ENCODE results near the gene PXN.

Gene PXN

GRCh38 chr12:120169946-120170345, 95.6 kb downstream of the PXN start:
- DNase-seq (ENCODE audit: extremely low read depth, low read depth): no peak
- no peak for TF ChIP-seq CTCF (IDR thresholded peaks at IDR 0.05; ENCODE audit: low read depth, low read length)

DNA sequence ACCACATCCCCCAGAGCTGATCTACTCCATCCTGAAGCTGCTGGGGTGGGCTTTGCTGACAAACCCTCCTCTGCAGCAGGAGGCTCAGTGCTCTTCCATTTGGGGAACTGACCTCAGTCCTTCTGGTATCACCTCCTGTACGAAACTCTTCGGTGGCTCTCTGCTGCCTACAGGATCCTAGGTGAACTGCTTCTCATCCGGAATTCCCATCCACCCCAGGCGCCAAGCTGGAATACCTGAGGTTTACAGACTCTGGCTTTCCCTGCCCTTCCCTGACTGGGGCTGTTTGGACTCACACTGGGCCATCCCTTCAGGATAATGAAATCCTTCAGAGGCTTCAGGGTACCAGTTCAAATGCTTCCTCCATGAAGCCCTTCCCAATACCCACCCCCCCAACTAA, 97.2 kb downstream of the PXN start:
- DNase-seq (ENCODE audit: extremely low read depth, low read depth): no peak
- TF ChIP-seq CTCF (IDR thresholded peaks at IDR 0.05; ENCODE audit: low read depth, low read length): no peak

- no peak for TF ChIP-seq CTCF (IDR thresholded peaks at IDR 0.05; ENCODE audit: low read depth, low read length)
- DNase-seq (ENCODE audit: extremely low read depth, low read depth): no peak
These were observed 97.9 kb downstream of the PXN start for GRCh38 chr12:120167529-120168095.

GRCh38 chr12:120164293-120164692, 101.2 kb downstream of the PXN start:
- DNase-seq (ENCODE audit: extremely low read depth, low read depth): no peak
- TF ChIP-seq CTCF (IDR thresholded peaks at IDR 0.05; ENCODE audit: low read depth, low read length): no peak

DNA sequence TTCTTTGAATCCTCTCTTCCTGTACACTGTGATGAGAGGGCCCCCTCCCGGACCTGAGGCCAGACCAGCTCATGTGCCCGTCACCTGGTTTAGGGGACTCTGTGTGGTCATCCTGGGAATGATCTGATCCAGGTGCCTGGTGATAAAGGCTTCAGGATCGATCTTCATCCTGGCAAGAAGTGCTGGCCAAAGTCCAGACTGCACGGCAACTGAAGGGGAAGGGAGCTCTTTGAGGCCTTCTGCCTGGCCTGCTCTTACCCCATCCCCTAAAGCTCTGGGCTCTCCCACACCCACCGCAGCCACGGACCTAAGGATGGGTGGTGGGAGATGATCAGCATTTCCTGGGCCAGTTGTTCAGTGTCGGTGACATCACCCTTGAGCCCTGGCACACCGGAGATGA, 102.8 kb downstream of the PXN start:
- DNase-seq (ENCODE audit: extremely low read depth, low read depth): no peak
- no peak for TF ChIP-seq CTCF (IDR thresholded peaks at IDR 0.05; ENCODE audit: low read depth, low read length)

DNA sequence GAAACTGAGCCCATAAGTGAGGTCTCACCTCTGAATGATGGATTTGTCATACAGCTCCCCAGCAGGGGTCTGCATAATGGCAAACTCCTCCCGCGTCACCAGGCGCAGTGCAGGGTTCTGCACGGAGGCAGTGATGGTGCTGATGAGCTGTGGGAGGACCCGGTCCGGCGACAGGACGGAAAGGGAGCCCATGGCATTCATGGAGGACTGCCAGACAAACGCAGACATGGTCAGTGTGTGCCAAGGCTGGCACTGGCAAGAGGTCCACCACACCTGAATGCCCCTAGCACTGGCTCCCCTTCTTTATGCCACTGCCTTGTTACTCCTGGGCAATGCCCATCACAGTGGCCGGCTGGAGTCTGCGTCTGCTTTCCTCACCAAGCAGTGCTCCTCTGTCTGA, 103.7 kb downstream of the PXN start:
- TF ChIP-seq CTCF (IDR thresholded peaks at IDR 0.05; ENCODE audit: low read depth, low read length): no peak
- DNase-seq (ENCODE audit: extremely low read depth, low read depth): no peak

Measured in AG09319 (cell line).